DOHH2 (cell line): Measurements from ENCODE around the gene ENPP6.

ENCODE experiments used
- EZH2phosphoT487 ChIP-seq: fragments of 200-600 bp; sonication (generic); IDR thresholded peaks from 2 replicates; pipeline ENCODE4 v1.6.1; 2017; ENCODE audit warnings: borderline replicate concordance, mild to moderate bottlenecking, antibody characterized with exemption, low read length, moderate library complexity, mixed read lengths
- TF ChIP-seq, protein P1 (sequence below): fragments of 200-600 bp; sonication (generic); IDR thresholded peaks from one replicate; pipeline ENCODE4 v1.5.1; 2014; ENCODE audit warnings: antibody characterized with exemption, mild to moderate bottlenecking, low read depth, low read length; ENCODE audit not compliant: poor library complexity, severe bottlenecking

DNA sequence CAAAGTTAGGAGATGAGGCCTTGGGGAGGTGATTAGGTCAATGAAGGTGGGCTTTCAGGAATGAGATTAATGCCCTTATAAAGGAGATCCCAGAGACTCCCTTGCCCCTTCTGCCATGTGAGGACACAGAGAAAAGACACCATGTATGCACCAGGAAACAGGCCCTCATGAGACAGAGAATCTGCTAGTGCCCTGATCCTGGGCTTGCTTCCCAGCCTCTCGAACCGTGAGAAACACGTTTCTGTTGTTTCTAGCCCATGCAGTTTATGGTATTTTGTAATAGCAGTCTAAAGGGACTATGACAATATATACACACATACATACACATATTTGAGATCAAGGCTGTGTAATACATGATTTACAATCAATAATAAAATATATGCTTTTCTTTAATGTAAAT is 41.4 kb upstream of the ENPP6 start:
- TF ChIP-seq, protein P1, sequence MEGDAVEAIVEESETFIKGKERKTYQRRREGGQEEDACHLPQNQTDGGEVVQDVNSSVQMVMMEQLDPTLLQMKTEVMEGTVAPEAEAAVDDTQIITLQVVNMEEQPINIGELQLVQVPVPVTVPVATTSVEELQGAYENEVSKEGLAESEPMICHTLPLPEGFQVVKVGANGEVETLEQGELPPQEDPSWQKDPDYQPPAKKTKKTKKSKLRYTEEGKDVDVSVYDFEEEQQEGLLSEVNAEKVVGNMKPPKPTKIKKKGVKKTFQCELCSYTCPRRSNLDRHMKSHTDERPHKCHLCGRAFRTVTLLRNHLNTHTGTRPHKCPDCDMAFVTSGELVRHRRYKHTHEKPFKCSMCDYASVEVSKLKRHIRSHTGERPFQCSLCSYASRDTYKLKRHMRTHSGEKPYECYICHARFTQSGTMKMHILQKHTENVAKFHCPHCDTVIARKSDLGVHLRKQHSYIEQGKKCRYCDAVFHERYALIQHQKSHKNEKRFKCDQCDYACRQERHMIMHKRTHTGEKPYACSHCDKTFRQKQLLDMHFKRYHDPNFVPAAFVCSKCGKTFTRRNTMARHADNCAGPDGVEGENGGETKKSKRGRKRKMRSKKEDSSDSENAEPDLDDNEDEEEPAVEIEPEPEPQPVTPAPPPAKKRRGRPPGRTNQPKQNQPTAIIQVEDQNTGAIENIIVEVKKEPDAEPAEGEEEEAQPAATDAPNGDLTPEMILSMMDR = no peak
- TF ChIP-seq EZH2phosphoT487 = no peak
